Epithelial cell of esophagus (primary cell): ENCODE results near the gene SH3RF1.

Experiments
- DNase-seq: peaks from one replicate; pipeline ENCODE4 v3.0.0; 2010; ENCODE audit warnings: low read depth
- H3K4me3 ChIP-seq: 2 replicates; pipeline ENCODE4 v1.5.1; 2011; ENCODE audit warnings: mild to moderate bottlenecking, low read length, control low read depth
- TF ChIP-seq, protein P1 (sequence below): IDR thresholded peaks from 2 replicates; pipeline ENCODE4 v1.5.1; 2011; ENCODE audit warnings: low read depth, mild to moderate bottlenecking, low read length, control low read depth, inconsistent platforms; ENCODE audit not compliant: insufficient read depth; ENCODE audit errors: missing control alignments

The SH3RF1 gene

DNA sequence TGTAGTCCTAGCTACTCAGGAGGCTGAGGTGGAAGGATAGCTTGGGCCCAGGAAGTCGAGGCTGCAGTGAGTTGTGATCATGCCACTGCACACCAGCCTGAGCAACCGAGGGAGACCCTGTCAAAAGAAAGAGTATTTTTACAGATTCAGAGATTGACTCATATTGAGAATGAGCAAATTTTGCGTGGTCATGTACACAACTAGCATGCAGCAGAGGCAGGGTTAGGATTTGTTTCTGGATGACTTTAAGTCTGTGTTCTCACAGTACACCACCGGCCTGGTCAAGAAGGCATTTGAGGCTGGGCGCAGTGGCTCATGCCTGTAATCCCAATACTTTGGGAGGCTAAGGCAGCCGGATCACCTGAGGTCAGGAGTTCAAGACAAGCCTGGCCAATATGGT lies 215.9 kb downstream of the SH3RF1 start:
- no peak for DNase-seq
- TF ChIP-seq, protein P1, sequence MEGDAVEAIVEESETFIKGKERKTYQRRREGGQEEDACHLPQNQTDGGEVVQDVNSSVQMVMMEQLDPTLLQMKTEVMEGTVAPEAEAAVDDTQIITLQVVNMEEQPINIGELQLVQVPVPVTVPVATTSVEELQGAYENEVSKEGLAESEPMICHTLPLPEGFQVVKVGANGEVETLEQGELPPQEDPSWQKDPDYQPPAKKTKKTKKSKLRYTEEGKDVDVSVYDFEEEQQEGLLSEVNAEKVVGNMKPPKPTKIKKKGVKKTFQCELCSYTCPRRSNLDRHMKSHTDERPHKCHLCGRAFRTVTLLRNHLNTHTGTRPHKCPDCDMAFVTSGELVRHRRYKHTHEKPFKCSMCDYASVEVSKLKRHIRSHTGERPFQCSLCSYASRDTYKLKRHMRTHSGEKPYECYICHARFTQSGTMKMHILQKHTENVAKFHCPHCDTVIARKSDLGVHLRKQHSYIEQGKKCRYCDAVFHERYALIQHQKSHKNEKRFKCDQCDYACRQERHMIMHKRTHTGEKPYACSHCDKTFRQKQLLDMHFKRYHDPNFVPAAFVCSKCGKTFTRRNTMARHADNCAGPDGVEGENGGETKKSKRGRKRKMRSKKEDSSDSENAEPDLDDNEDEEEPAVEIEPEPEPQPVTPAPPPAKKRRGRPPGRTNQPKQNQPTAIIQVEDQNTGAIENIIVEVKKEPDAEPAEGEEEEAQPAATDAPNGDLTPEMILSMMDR = no peak
- H3K4me3 ChIP-seq = no peak overlapping the region

DNA sequence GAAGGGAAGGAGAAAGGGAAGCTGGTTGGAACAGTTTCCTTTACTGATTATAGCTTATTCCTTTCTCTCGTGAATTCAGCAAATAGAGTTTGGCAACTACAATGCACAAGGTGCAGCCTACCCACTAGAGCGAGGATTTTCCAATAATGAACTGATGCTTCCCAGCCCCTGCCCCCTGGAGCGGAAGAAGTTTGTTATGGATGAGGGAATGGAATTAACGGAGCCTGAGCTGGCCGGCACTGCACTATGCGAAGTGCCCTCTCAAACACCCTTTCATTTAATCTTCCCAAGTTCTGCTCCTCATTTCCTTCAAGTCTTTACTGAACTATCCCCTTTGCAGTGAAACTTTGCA lies 218.2 kb downstream of the SH3RF1 start:
- no peak overlapping the region for H3K4me3 ChIP-seq
- no peak for DNase-seq
- TF ChIP-seq, protein P1 = no peak

DNA sequence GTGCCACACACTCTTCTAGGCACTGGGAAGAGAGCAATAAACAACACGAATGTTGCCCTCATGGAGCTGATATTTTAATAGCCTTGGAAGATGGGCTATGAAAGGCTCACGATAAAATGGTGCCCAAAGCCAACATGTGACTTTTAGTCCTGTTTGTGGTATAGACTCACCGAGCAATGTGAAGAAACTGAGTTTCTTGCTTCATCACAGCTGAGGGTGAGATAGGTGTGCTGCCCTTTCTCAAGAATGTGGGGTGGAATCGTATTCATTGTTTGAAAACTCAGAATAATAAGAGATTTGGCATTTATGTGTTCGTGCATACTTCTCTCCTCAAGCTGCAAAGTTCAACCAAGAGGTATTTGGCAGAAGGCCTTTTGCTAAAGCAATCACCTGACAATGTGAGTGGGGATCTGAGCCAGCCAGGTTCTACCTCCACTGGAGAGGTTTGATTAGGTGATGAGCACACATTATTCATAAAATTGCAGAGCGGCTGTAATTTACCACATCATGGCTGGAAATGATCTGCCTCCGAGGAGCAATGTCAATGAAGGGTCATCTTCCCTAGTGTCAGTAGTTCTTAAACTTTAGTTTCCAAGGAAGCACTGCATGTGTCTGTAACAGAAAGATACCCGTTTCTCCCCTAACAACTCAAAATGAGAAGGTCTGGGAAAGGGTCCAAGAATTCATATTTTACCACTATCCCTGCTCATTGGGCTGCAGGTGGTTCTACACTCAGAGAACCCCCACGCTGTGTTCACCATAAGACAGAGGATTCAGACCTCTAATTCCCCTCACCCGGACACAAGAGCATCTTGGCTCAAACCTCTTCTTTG lies 218.8 kb downstream of the SH3RF1 start:
- DNase-seq = no peak
- TF ChIP-seq, protein P1 = no peak
- H3K4me3 ChIP-seq = no peak overlapping the region

DNA sequence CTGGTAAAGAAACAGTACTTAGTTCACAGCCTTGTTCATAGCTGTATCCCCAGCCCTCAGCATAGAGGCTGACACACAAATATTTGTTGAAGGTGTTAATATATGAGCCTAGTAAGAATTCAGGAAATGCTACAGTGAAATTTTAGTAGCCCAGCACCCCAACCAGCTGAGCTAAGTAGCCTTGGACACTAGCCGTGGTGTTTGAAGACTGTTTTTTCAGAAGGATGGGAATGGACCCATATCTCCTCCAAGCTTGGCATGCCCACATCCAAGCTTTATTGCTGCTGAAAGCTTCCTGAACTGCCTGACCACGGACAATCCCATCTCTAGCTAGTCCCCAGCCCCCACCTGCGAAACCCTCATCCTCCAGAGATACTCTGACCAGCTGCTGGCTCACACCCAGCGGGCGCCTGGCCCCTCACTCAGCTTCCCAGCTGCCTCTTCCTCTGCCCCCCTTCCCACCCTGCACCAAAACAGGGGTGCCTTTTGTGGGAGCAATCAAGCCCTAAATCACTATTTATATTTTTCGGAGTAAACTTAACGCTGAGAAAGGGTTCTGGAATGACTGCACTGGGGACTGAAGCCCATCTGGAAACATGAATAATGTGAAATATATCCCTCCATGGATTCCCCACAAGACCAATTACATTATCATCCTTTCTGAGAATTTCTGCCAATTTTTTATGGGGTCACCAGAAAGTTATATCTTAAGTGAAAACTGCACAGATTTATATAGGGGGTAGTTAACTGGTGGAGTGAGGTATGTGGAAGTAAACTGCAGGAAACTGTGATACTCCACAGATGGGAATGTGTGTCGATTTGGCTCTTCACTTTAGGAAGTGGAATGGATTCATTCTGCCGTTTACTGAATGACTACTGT lies 219.6 kb downstream of the SH3RF1 start:
- TF ChIP-seq, protein P1 = no peak
- H3K4me3 ChIP-seq = no peak overlapping the region
- DNase-seq = no peak

DNA sequence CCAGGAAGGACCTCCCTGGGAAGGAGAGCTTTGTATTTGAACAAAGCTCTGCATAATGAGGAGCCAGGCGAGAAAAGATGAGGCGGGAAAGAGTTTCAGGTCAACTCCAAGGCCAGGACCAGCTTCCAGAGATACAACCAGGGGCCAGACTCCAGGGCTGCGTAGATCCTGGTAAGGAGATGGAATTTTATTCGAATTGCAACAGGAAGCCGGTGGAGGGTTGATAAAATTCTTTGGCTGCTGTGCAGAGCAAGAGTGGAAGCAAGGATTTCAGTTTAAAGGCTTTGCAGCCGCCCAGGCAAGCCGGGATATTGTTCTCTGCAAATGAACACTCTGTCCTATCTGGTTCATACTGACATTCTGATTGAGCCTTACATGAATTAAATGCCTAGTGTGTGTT lies 220.5 kb downstream of the SH3RF1 start:
- TF ChIP-seq, protein P1 = no peak
- no peak for DNase-seq
- H3K4me3 ChIP-seq = no peak overlapping the region

DNA sequence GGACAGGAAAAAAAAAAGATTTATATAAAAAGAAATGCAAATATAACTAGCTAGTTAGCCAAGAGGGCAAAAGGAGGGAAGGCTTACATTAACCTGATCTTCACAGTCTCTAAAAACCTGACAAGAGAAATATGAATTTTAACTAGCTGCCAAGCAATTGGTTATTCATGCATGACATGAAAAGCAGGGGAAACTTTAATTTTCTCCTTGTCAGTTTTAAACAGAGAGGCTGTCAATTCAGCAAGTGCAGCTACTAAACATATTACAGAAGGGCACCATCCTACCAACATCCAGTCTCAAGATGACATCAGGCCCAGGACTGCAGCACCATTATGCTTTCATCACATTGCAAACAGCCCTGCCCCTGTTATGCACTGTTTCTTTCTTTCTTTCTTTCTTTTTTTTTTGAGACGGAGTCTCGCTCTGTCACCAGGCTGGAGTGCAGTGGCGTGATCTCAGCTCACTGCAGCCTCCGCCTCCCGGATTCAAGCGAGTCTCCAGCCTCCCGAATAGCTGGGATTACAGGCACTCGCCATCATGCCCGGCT lies 221.8 kb downstream of the SH3RF1 start:
- H3K4me3 ChIP-seq = no peak overlapping the region
- DNase-seq = no peak
- TF ChIP-seq, protein P1 = no peak
